T-helper 22 cell (primary cell): ENCODE measurements around the gene CTAG1A.
"Not testable (repeated sequence)": the region's sequence is repeated elsewhere in the genome, so short reads cannot be mapped to it uniquely, and the experiment has no call there.

Source experiments
- DNase-seq: peaks from one replicate; pipeline ENCODE4 v3.0.0-alpha.2; 2020; ENCODE audit warnings: low read depth

Gene CTAG1A

DNA sequence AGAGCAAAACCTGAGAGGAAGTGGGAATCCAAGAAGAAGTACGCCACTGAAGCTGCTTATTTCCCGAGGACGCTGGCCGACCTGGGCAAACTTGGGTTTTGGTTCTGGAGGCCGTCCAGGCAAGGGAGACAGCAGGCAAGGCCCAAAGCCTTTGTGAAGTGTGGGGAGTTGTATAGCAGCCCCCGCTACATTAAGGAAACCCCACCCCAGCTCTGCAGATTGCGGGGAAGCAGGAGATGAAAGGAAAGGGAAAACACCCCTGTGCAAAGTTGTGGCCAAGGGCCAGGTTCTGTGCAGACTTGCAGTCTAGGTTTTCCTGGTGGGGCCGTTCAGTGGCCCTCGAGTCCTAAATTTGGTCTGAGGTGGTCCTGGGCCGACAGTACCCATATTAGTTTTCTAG, 11.9 kb upstream of the CTAG1A start:
- DNase-seq, result not testable (repeated sequence)

GRCh38 chrX:154575076-154575475, 9.9 kb upstream of the CTAG1A start:
- DNase-seq, result not testable (repeated sequence)

- DNase-seq, result not testable (repeated sequence)
Measured at GRCh38 chrX:154582994-154583393, 1.9 kb upstream of the CTAG1A start.

GRCh38 chrX:154590415-154590814, 5.5 kb downstream of the CTAG1A start:
- not testable (repeated sequence) for DNase-seq

DNA sequence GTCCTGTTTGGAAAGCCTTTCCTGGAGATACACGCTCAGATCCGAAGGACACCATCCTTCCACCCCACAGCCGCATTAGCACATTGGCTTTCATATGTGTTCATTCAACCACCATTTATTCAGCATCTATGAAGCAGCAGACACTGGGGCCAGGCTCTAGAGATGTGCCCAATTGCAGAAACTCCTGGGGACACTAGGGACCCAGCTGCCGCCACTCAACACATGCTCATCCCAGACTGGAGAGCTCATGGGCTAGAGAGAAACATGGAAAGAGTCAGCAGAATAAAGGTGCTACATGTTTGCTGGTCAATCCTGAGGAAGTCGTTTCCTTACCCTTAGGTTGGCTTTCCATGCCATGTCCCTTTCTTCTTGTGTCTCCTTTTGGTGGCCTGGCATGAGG, 7.6 kb downstream of the CTAG1A start:
- DNase-seq, result no peak

GRCh38 chrX:154593201-154593600, 8.3 kb downstream of the CTAG1A start:
- no peak for DNase-seq

DNA sequence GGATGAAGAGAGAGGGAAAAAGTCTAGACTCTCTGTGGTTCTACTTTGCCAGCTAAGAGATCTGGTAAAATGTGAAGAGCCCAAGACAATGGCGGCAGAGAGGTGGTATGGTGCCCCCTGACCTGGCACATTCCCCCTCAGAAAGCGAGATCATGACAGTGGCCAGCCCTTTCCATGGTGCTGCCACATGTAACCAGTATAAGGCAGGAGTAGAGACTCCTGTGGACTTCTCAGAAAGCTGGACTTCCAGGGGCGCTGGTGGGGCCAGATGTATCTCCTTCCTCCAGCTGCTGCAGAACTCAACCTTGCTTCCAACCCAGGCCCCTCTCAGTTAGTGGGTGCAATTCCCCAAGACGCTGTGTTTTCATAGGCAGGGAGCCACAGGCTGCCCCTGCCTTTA, 9.6 kb downstream of the CTAG1A start:
- no peak for DNase-seq

DNA sequence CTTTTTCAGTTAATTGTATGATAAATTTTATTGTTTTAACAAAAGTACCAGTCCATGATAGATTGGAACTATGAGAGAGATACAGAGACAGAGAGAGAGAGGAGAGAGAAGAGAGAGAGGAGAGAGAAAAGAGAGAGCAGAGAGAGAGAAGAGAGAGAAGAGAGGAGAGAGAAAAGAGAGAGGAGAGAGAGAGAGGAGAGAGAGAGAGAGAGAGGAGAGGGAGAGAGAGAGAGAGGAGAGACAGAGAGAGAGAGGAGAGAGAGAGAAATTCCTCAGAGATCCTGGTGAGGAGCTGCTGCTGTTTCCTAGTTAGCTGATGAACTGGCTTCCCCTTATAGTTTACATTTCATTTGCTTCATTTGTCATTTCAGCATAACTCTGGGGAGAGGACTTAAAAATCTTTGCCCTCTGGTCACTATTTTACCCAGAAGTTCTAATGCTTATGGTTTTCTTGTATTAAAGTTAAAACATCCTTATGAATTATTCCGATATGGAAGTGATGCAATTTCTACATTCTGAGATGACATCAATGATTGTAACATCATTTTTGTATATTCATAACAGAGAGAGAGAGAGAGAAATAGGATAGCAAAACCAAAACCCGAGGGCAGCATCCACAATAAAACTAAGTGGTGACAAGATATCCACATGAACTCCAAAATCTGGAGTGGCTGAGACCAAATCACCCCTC, 10.8 kb downstream of the CTAG1A start:
- DNase-seq, result no peak

GRCh38 chrX:154596290-154596929, 11.5 kb downstream of the CTAG1A start:
- no peak for DNase-seq

- DNase-seq, result no peak
Measured at GRCh38 chrX:154597221-154597620, 12.3 kb downstream of the CTAG1A start.

DNA sequence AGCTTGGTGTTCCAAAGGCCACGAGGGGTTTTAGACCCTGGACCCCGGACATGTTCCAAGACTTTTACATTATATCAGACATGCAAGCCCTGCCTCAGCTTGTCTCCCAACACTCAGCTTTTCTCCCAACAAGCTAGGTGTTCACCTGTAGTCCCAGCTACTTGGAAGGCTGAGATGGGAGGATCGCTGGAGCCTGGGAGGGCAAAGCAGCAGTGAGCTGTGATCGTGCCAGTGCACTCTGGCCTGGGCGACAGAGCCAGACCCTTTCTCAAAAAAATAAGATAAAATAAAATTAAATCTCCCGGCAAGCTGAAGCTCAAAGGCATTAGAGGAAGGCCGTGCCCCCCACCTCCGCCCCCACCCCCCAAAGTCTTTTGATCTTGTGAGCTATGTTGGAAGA, 13.7 kb downstream of the CTAG1A start:
- DNase-seq, result no peak

DNA sequence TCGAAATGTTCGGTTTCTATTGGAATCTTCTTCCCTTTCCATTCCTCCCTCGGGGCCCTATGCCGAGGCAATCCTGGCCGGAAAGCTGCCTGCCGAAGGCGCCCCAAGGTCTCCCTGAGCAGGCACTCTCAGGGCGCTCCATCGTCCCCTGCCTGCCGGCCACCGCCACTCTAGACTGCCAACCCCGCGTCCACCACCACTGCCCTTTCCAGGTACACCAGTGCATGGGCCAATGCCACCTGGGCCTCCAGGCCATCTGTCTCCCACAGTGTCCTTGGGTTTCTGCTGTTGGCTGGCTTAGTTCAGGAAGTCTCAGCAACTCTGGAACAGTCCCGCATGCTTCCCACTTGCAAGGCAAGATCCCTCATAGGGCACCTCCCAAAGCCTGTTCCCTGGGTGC, 14.6 kb downstream of the CTAG1A start:
- DNase-seq, result no peak

GRCh38 chrX:154600759-154601374, 15.9 kb downstream of the CTAG1A start:
- no peak for DNase-seq

GRCh38 chrX:154602226-154602625, 17.3 kb downstream of the CTAG1A start:
- no peak for DNase-seq

DNA sequence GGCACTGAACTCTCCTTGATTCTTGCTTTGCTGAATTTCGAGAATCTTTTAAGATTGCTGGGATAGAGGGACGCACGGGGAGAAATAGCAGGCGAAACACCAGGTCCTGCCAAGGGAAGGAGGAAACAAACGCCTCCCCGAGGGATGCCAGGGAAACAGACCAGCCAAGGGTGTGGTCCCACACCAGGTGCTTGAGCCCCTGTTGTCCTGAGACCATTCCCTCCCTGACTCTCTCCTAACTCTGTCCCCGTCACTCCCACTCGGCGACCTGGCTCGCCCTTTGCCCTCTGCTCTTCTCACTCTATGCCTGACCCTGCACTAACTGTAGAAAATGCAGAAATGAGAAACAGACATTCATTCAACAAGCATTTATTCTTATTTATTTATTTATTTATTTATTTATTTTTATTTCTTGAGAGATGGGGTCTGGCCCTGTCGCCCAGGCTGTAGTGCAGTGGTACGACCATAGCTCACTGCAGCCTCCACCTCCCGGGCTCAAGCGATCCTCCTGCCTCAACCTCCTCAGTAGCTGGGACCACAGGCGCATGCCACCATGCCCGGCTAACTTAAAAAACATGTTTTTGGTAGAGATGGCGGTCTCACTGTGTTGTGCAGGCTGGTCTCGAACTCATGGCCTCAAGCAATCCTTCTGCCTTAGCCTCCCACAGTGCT, 18.0 kb downstream of the CTAG1A start:
- no peak for DNase-seq

DNA sequence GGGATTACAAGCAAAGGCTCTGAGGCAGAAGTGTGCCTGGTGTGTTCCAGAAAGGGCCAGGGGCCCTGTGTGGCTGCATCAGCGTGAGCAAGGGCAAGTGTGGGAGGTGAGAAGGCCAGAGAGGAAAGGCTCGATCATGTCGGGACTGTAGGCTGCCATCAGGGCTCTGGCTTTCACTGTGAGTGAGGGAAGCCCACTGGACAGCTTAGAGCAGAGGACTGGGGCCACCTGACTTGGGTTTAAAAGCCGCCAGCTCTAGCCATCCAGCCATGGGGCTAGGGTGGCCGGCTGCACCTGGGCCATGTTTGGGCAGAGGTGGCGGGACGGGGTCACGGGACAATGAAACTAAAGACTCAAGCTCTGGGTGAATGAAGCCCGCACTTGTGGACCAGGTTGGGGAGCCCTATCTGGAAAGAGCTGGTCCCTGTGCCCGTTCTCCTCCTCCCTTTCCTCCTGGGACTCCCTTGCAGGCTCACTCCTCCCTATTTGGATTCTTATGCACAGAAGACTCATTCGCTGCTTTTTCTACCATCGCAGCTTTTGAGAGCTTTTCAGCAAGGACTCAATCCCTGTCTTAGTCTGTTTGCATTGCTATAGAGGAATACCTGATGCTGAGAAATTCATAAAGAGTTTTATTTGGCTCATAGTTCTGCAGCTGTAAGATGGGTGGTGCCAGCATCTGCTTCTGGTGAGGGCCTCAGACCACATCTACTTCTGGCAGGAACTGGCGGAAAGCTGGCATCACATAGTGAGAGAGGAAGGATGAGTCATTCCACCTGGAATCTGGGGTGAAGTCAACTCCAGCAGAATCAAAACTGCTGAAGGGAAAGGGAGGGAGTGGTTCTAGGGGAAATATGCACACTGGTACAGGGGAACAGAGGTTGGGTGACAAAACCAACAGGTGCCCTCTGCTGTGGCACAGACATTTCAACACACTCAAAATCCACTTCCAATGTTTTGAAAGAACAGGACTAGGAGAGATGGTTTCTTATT, 18.8 kb downstream of the CTAG1A start:
- DNase-seq, result no peak

GRCh38 chrX:154605566-154605965, 20.6 kb downstream of the CTAG1A start:
- no peak for DNase-seq

DNA sequence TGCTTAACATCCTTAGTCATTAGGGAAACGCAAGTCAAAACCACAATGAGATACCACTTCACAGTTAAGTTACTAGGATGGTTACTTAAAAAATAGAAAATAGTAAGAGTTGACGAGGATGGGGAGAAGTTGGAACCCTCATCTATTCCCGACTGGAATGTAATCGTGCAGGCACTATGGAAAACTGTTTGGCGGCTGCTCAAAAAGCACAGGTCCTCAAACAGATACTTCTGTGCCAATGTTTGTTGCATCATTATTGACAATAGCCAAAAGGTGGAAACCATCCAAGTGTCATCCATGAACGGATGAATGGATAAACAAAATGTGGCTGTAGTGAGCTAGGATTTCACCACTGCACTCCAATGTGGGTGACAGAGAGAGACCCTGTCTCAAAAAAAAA, 22.4 kb downstream of the CTAG1A start:
- no peak for DNase-seq

GRCh38 chrX:154607976-154608375, 23.0 kb downstream of the CTAG1A start:
- not testable (repeated sequence) for DNase-seq

DNA sequence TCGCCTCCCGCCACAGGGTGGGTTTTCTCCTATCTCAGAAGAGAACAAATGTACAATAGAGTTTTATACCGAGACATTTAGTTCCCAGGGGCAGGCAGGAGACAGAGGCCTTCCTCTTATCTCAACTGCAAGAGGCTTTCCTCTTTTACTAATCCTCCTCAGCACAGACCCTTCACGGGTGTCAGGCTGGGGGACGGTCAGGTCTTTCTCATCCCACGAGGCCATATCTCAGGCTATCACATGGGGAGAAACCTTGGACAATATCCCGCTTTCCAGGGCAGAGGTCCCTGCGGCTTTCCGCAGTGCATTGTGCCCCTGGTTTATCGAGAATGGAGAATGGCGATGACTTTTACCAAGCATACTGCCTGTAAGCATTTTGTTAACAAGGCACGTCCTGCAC, 23.9 kb downstream of the CTAG1A start:
- not testable (repeated sequence) for DNase-seq

- not testable (repeated sequence) for DNase-seq
Measured at GRCh38 chrX:154611146-154611545, 26.2 kb downstream of the CTAG1A start.

- DNase-seq, result not testable (repeated sequence)
Measured at GRCh38 chrX:154613586-154613985, 28.7 kb downstream of the CTAG1A start.
